ENCODE data around the gene ST8SIA2. TPM values are rescaled to one million over a fixed set of nuclear protein-coding genes. Genes with fewer than 3 reads are reported as not detected.

ST8SIA2 gene
- total RNA-seq, 1 donor, result 0.36 TPM

- H4K20me1 ChIP-seq (ENCODE audit: insufficient read depth, low read length), result no peaks in the 10 kb centered on the region
- no peaks in the 10 kb centered on the region for H3K9me3 ChIP-seq (ENCODE audit: low read depth, low read length)
- no peak overlapping the region for H2AFZ ChIP-seq (ENCODE audit: low read length)
- H3K27me3 ChIP-seq (ENCODE audit: insufficient read depth, low read length), result no peaks in the 10 kb centered on the region
- H3K4me1 ChIP-seq (ENCODE audit: insufficient read depth, low read length), result no peaks in the 10 kb centered on the region
- no peak for DNase-seq (ENCODE audit: insufficient read length, low spot score, missing footprints)
- TF ChIP-seq, protein P1, sequence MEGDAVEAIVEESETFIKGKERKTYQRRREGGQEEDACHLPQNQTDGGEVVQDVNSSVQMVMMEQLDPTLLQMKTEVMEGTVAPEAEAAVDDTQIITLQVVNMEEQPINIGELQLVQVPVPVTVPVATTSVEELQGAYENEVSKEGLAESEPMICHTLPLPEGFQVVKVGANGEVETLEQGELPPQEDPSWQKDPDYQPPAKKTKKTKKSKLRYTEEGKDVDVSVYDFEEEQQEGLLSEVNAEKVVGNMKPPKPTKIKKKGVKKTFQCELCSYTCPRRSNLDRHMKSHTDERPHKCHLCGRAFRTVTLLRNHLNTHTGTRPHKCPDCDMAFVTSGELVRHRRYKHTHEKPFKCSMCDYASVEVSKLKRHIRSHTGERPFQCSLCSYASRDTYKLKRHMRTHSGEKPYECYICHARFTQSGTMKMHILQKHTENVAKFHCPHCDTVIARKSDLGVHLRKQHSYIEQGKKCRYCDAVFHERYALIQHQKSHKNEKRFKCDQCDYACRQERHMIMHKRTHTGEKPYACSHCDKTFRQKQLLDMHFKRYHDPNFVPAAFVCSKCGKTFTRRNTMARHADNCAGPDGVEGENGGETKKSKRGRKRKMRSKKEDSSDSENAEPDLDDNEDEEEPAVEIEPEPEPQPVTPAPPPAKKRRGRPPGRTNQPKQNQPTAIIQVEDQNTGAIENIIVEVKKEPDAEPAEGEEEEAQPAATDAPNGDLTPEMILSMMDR (IDR thresholded peaks at IDR 0.05; ENCODE audit: extremely low read depth, low read depth, low read length), result no peak
- no peaks in the 10 kb centered on the region for H3K36me3 ChIP-seq (ENCODE audit: insufficient read depth, low read length)
- H3K27ac ChIP-seq (ENCODE audit: low read depth, low read length), result no peak overlapping the region
- H3K79me2 ChIP-seq (ENCODE audit: insufficient read depth, low read length), result no peaks in the 10 kb centered on the region
- no peak overlapping the region for H3K4me2 ChIP-seq (ENCODE audit: insufficient read depth, low read length)
- no peak overlapping the region for H3K4me3 ChIP-seq (ENCODE audit: insufficient read depth, low read length)
Measured at GRCh38 chr15:92499731-92500530, 106.2 kb downstream of the ST8SIA2 start.

GRCh38 chr15:92502336-92502735 is 108.7 kb downstream of the ST8SIA2 start:
- Histone ChIP-seq H3K27ac (ENCODE audit: low read depth, low read length) (no peak overlapping the region), H3K4me2 (ENCODE audit: insufficient read depth, low read length) (no peak overlapping the region), H2AFZ (ENCODE audit: low read length) (no peak overlapping the region)

GRCh38 chr15:92502930-92503857 is 109.5 kb downstream of the ST8SIA2 start:
- Histone ChIP-seq H3K36me3 (ENCODE audit: insufficient read depth, low read length) (no peaks in the 10 kb centered on the region), H3K9me3 (ENCODE audit: low read depth, low read length) (no peaks in the 10 kb centered on the region), H3K27me3 (ENCODE audit: insufficient read depth, low read length) (no peaks in the 10 kb centered on the region), H4K20me1 (ENCODE audit: insufficient read depth, low read length) (no peaks in the 10 kb centered on the region), H3K4me3 (ENCODE audit: insufficient read depth, low read length) (no peak overlapping the region), H3K4me1 (ENCODE audit: insufficient read depth, low read length) (no peaks in the 10 kb centered on the region), H3K79me2 (ENCODE audit: insufficient read depth, low read length) (no peaks in the 10 kb centered on the region), H3K27ac (ENCODE audit: low read depth, low read length) (no peak overlapping the region), H2AFZ (ENCODE audit: low read length) (no peak overlapping the region), H3K4me2 (ENCODE audit: insufficient read depth, low read length) (no peak overlapping the region)
- TF ChIP-seq, protein P1 (IDR thresholded peaks at IDR 0.05; ENCODE audit: extremely low read depth, low read depth, low read length), result no peak
- no peak for DNase-seq (ENCODE audit: insufficient read length, low spot score, missing footprints)

More at GRCh38 chr15:92502336-92502735, 108.7 kb downstream of the ST8SIA2 start:
- Histone ChIP-seq H3K4me1 (ENCODE audit: insufficient read depth, low read length) (no peaks in the 10 kb centered on the region), H3K9me3 (ENCODE audit: low read depth, low read length) (no peaks in the 10 kb centered on the region), H3K4me3 (ENCODE audit: insufficient read depth, low read length) (no peak overlapping the region), H3K27me3 (ENCODE audit: insufficient read depth, low read length) (no peaks in the 10 kb centered on the region), H4K20me1 (ENCODE audit: insufficient read depth, low read length) (no peaks in the 10 kb centered on the region), H3K79me2 (ENCODE audit: insufficient read depth, low read length) (no peaks in the 10 kb centered on the region), H3K36me3 (ENCODE audit: insufficient read depth, low read length) (no peaks in the 10 kb centered on the region)
- TF ChIP-seq, protein P1 (IDR thresholded peaks at IDR 0.05; ENCODE audit: extremely low read depth, low read depth, low read length), result no peak
- no peak for DNase-seq (ENCODE audit: insufficient read length, low spot score, missing footprints)

DNA sequence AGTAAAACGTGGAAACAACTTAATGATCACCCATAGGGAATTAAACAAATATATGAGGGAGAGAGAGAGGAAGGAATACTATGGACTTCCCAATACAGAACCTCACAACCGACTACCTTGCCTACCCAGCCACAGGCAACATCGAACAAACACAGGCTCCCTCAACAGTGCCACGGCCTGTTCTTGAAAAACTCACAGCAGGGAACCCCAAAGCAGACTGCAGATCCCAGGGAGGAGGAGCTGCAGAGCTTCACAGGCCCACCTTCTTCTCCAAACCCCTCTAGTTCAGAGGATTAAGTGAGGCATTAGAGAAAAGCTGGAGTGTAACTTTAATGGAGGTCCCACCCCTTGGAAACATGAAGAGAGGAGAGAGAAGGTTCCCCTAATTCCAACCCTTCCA is 110.2 kb downstream of the ST8SIA2 start:
- no peaks in the 10 kb centered on the region for H3K27me3 ChIP-seq (ENCODE audit: insufficient read depth, low read length)
- H3K4me3 ChIP-seq (ENCODE audit: insufficient read depth, low read length), result no peak overlapping the region
- no peak overlapping the region for H3K4me2 ChIP-seq (ENCODE audit: insufficient read depth, low read length)
- no peaks in the 10 kb centered on the region for H3K9me3 ChIP-seq (ENCODE audit: low read depth, low read length)
- H3K27ac ChIP-seq (ENCODE audit: low read depth, low read length), result no peak overlapping the region
- no peak overlapping the region for H2AFZ ChIP-seq (ENCODE audit: low read length)
- no peaks in the 10 kb centered on the region for H3K36me3 ChIP-seq (ENCODE audit: insufficient read depth, low read length)
- DNase-seq (ENCODE audit: insufficient read length, low spot score, missing footprints), result no peak
- H4K20me1 ChIP-seq (ENCODE audit: insufficient read depth, low read length), result no peaks in the 10 kb centered on the region
- no peaks in the 10 kb centered on the region for H3K79me2 ChIP-seq (ENCODE audit: insufficient read depth, low read length)
- TF ChIP-seq, protein P1 (IDR thresholded peaks at IDR 0.05; ENCODE audit: extremely low read depth, low read depth, low read length), result no peak
- no peaks in the 10 kb centered on the region for H3K4me1 ChIP-seq (ENCODE audit: insufficient read depth, low read length)
